KOPT-K1 (cell line): ENCODE measurements around the gene KASH5.

ENCODE experiments used
- H3K27ac ChIP-seq: fragments of 200-600 bp; sonication (generic); 2 replicates; pipeline ENCODE4 v1.5.1; 2016; ENCODE audit warnings: antibody characterized with exemption, mild to moderate bottlenecking, low read depth, low read length; ENCODE audit not compliant: poor library complexity, severe bottlenecking
- H3K36me3 ChIP-seq: fragments of 200-600 bp; sonication (generic); 2 replicates; pipeline ENCODE4 v1.5.1; 2017; ENCODE audit warnings: antibody characterized with exemption, mild to moderate bottlenecking, low read length, moderate library complexity; ENCODE audit not compliant: insufficient read depth
- H3K9me3 ChIP-seq: fragments of 200-600 bp; sonication (generic); 2 replicates; pipeline ENCODE4 v1.5.1; 2017; ENCODE audit warnings: antibody characterized with exemption, low read length, mild to moderate bottlenecking; ENCODE audit not compliant: insufficient read depth, poor library complexity, severe bottlenecking

Gene KASH5

GRCh38 chr19:49419173-49419572 lies 31.1 kb downstream of the KASH5 start:
- Histone ChIP-seq H3K36me3 (no peaks in the 10 kb centered on the region), H3K27ac (no peak overlapping the region), H3K9me3 (no peaks in the 10 kb centered on the region)

- no peak overlapping the region for H3K27ac ChIP-seq
- no peaks in the 10 kb centered on the region for H3K36me3 ChIP-seq
- no peaks in the 10 kb centered on the region for H3K9me3 ChIP-seq
Measured at GRCh38 chr19:49420227-49420626, 32.2 kb downstream of the KASH5 start.

GRCh38 chr19:49421039-49421877 lies 33.2 kb downstream of the KASH5 start:
- H3K27ac ChIP-seq, result no peak overlapping the region
- H3K9me3 ChIP-seq, result no peaks in the 10 kb centered on the region
- no peaks in the 10 kb centered on the region for H3K36me3 ChIP-seq

- Histone ChIP-seq H3K9me3 (no peaks in the 10 kb centered on the region), H3K27ac (no peak overlapping the region), H3K36me3 (no peaks in the 10 kb centered on the region)
Measured at GRCh38 chr19:49421878-49422202, 33.8 kb downstream of the KASH5 start.

GRCh38 chr19:49422407-49423070 lies 34.5 kb downstream of the KASH5 start:
- Histone ChIP-seq H3K36me3 (no peaks in the 10 kb centered on the region), H3K27ac (no peak overlapping the region), H3K9me3 (no peaks in the 10 kb centered on the region)

- no peak within 1 kb of the TSS for H3K27ac ChIP-seq
- H3K9me3 ChIP-seq, result no peaks in the 10 kb centered on the region
- no peaks in the 10 kb centered on the region for H3K36me3 ChIP-seq
Measured at GRCh38 chr19:49423071-49423984, 35.3 kb downstream of the KASH5 start, which contains the start of gene PTH2. Gene PTH2, minus strand, starts transcription at chr19:49423441. Its CDS starts 102 bp downstream, at chr19:49423339.

- H3K9me3 ChIP-seq, result no peaks in the 10 kb centered on the region
- no peaks in the 10 kb centered on the region for H3K36me3 ChIP-seq
- no peak overlapping the region for H3K27ac ChIP-seq
Measured at GRCh38 chr19:49423985-49424303, 35.9 kb downstream of the KASH5 start.

- H3K27ac ChIP-seq, result no peak within 1 kb of the TSS
- no peaks in the 10 kb centered on the region for H3K36me3 ChIP-seq
- H3K9me3 ChIP-seq, result no peaks in the 10 kb centered on the region
Measured at GRCh38 chr19:49425178-49425577, 37.1 kb downstream of the KASH5 start, which contains the start of gene GFY. Gene GFY, plus strand, starts transcription at chr19:49425388. Its CDS starts 1,043 bp downstream, at chr19:49426431.

GRCh38 chr19:49425922-49426592 lies 38.0 kb downstream of the KASH5 start:
- Histone ChIP-seq H3K9me3 (no peaks in the 10 kb centered on the region), H3K36me3 (no peaks in the 10 kb centered on the region), H3K27ac (no peak overlapping the region)

- Histone ChIP-seq H3K9me3 (no peaks in the 10 kb centered on the region), H3K36me3 (no peaks in the 10 kb centered on the region), H3K27ac (no peak overlapping the region)
Measured at GRCh38 chr19:49427339-49427738, 39.3 kb downstream of the KASH5 start.

- H3K27ac ChIP-seq, result no peak overlapping the region
- no peaks in the 10 kb centered on the region for H3K9me3 ChIP-seq
- H3K36me3 ChIP-seq, result no peaks in the 10 kb centered on the region
Measured at GRCh38 chr19:49427855-49428546, 40.0 kb downstream of the KASH5 start.

- Histone ChIP-seq H3K27ac (no peak overlapping the region), H3K9me3 (no peaks in the 10 kb centered on the region), H3K36me3 (no peaks in the 10 kb centered on the region)
Measured at GRCh38 chr19:49428547-49429451, 40.8 kb downstream of the KASH5 start.

- H3K9me3 ChIP-seq, result no peaks in the 10 kb centered on the region
- no peak overlapping the region for H3K27ac ChIP-seq
- H3K36me3 ChIP-seq, result no peaks in the 10 kb centered on the region
Measured at GRCh38 chr19:49430172-49430677, 42.2 kb downstream of the KASH5 start.
